GM18951 (cell line): ENCODE data around the gene PCDHA13.
"Not testable (repeated sequence)": the region's sequence is repeated elsewhere in the genome, so short reads cannot be mapped to it uniquely, and the experiment has no call there.

Experiments used
- POLR2A ChIP-seq: IDR thresholded peaks from 4 replicates; pipeline ENCODE4 v1.6.1; 2011; ENCODE audit warnings: mild to moderate bottlenecking; ENCODE audit not compliant: insufficient read length, insufficient read depth; ENCODE audit errors: extremely low read depth
- in situ Hi-C: fragments of 300-500 bp; cut with MboI; formaldehyde crosslinking; loops from one replicate; pipeline ENCODE4 v1.12.0; 2022; ENCODE audit warnings: low sequenced_read_pairs, mixed read lengths, inconsistent platforms; ENCODE audit not compliant: unreplicated experiment

Gene PCDHA13

DNA sequence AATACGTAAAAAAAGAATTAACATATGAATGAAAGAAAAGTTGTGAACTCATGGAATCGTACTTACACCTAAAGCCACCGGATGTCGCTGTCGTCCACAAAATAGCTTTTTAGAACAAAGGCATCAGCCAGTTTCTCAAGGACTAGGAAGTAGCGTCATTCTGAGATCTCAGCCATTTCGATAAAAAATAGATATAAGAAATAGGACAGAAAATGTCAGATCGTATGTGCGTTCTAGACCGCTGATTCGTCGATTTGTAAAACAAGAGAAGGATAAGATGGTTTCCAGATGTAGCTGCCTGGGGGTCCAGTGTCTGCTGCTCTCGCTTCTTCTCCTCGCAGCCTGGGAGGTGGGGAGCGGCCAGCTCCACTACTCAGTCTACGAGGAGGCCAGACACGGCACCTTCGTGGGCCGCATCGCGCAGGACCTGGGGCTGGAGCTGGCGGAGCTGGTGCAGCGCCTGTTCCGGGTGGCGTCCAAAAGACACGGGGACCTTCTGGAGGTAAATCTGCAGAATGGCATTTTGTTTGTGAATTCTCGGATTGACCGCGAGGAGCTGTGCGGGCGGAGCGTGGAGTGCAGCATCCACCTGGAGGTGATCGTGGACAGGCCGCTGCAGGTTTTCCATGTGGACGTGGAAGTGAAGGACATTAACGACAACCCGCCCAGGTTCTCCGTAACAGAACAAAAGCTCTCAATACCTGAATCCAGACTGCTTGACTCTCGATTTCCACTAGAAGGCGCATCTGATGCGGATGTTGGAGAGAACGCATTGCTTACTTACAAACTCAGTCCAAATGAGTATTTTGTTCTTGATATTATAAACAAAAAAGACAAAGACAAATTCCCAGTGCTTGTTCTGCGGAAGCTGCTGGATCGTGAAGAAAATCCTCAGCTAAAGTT is 25.9 kb upstream of the PCDHA13 start, which contains the start of gene PCDHA10:
TSS of gene PCDHA10 (plus strand) at position 126 of the 903 bp plus-strand sequence. CDS start at position 278, 152 bp downstream.
- in situ Hi-C loops: no loop called here
- TF ChIP-seq POLR2A: no peak

DNA sequence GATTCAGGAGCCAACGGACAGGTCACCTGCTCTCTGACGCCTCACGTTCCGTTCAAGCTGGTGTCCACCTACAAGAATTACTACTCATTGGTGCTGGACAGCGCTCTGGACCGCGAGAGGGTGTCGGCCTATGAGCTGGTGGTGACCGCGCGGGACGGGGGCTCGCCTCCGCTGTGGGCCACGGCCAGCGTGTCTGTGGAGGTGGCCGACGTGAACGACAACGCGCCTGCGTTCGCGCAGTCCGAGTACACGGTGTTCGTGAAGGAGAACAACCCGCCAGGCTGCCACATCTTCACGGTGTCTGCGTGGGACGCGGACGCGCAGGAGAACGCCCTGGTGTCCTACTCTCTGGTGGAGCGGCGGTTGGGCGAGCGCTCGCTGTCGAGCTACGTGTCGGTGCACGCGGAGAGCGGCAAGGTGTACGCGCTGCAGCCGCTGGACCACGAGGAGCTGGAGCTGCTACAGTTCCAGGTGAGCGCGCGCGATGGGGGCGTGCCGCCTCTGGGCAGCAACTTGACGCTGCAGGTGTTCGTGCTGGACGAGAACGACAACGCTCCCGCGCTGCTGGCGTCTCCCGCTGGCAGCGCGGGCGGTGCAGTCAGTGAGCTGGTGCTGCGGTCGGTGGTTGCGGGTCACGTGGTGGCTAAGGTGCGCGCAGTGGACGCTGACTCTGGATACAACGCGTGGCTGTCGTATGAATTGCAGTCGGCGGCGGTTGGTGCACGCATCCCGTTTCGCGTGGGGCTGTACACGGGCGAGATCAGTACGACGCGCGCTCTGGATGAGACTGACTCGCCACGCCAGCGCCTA is 24.5 kb upstream of the PCDHA13 start:
- no peak for TF ChIP-seq POLR2A
- in situ Hi-C loops: no loop called here

DNA sequence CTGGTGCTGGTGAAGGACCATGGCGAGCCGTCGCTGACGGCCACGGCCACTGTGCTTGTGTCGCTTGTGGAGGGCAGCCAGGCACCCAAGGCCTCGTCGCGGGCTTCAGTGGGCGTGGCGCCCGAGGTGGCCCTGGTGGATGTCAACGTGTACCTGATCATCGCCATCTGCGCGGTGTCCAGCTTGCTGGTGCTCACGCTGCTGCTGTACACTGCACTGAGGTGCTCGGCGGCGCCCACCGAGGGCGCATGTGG is 24.0 kb upstream of the PCDHA13 start:
- in situ Hi-C loops: no loop called here
- no peak for TF ChIP-seq POLR2A

DNA sequence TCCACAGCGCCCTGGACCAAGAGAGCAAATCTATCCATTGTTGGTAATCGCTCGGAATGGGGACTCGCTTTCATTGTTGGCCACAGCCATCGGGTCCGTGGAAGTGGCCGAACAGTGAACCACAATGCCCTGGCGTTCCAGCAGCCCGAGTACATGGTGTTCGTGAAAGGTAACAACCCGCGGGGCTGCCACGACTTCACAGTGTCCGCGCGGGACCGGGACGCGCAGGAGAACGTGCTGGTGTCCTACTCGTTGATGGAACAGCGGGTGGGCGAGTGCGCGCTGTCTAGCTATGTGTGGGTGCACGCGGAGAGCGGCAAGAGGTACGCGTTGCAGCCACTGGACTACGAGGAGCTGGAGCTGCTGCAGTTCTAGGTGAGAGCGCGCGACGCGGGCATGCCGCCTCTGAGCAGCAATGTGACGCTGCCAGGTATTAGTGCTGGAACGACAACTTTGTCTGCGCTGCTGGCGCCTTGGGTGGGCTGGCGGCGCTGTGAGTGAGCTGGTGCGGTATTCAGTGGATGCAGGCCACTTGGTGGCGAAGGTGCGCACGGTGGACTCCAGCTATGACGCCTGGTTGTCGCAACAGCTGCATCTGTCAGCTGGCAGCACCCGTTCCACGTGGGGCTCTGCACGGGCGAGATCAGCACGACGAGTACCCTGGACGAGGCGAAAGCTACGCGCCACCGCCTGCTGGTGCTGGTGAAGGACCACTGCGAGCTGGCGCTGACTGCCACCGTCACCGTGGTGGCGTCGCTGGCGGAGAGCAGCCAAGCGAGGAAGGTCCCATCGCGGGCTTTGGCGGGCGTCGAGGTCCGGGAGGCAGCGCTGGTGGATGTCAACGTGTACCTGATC is 19.3 kb upstream of the PCDHA13 start:
- TF ChIP-seq POLR2A: no peak

DNA sequence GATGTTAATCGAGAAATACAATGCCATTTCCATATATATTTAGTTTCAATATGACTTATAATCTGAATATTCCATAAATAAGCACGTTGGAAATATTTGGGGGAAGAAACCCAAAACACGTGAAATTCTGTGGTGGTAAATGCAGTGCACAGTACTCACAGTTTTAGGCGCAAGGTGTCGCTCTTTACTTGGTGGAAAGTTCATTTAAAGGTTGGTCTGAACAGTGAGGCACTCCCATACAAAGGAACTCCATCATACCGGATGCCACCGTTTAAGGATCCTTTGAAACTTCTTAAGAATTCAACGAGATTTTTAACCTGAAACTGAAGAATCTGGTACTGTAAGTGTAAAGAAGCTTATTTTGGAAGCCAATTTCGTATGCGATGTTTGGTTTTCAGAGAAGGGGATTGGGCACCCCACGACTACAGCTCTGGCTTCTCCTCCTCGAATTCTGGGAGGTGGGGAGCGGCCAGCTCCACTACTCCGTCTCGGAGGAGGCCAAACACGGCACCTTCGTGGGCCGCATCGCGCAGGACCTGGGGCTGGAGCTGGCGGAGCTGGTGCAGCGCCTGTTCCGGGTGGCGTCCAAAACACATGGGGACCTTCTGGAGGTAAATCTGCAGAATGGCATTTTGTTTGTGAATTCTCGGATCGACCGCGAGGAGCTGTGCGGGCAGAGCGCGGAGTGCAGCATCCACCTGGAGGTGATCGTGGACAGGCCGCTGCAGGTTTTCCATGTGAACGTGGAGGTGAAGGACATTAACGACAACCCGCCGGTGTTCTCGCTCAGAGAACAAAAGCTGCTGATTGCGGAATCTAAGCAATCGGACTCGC is 13.0 kb upstream of the PCDHA13 start, which contains the start of gene PCDHA11:
TSS of gene PCDHA11 (plus strand) at position 237 of the 834 bp plus-strand sequence. CDS start at position 384, 147 bp downstream.
- in situ Hi-C loops: no loop called here
- TF ChIP-seq POLR2A: no peak

More for the DNA sequence above, 19.3 kb upstream of the PCDHA13 start:
- in situ Hi-C loops: no loop called here

- in situ Hi-C loops: no loop called here
- TF ChIP-seq POLR2A: no peak
Observed at GRCh38 chr5:140869555-140869886, 12.4 kb upstream of the PCDHA13 start.

GRCh38 chr5:140870221-140871201 is 11.4 kb upstream of the PCDHA13 start:
- in situ Hi-C loops: no loop called here
- TF ChIP-seq POLR2A: no peak

DNA sequence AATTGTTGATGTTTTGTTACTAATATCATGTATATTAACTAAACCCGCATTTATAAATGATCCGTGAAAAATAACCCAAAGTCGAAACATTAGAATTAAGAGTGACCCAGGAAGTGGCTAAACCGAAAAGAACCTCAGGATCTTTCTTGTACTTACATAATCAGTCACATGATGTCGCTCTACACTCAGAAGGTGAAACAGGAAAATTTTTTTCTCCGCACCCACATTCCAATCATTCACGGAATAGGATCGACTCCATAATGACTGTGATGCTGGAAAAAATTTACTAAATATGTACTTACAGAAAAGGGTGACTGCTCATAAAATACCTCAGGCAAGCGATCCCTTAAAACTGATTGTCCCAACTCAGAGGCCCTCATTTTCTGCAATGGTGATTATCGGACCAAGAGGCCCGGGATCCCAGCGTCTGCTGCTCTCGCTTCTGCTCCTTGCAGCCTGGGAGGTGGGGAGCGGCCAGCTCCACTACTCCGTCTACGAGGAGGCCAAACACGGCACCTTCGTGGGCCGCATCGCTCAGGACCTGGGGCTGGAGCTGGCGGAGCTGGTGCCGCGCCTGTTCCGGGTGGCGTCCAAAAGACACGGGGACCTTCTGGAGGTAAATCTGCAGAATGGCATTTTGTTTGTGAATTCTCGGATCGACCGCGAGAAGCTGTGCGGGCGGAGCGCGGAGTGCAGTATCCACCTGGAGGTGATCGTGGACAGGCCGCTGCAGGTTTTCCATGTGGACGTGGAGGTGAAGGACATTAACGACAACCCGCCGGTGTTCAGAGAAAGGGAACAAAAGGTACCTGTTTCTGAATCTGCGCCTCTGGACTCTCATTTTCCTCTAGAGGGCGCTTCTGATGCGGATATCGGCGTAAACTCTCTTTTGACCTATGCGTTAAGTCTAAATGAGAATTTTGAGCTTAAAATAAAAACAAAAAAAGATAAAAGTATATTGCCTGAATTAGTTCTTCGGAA is 6.5 kb upstream of the PCDHA13 start, which contains the start of gene PCDHA12:
TSS of gene PCDHA12 (plus strand) at position 224 of the 981 bp plus-strand sequence. CDS start at position 389, 165 bp downstream.
- TF ChIP-seq POLR2A: no peak
- in situ Hi-C loops: no loop called here

DNA sequence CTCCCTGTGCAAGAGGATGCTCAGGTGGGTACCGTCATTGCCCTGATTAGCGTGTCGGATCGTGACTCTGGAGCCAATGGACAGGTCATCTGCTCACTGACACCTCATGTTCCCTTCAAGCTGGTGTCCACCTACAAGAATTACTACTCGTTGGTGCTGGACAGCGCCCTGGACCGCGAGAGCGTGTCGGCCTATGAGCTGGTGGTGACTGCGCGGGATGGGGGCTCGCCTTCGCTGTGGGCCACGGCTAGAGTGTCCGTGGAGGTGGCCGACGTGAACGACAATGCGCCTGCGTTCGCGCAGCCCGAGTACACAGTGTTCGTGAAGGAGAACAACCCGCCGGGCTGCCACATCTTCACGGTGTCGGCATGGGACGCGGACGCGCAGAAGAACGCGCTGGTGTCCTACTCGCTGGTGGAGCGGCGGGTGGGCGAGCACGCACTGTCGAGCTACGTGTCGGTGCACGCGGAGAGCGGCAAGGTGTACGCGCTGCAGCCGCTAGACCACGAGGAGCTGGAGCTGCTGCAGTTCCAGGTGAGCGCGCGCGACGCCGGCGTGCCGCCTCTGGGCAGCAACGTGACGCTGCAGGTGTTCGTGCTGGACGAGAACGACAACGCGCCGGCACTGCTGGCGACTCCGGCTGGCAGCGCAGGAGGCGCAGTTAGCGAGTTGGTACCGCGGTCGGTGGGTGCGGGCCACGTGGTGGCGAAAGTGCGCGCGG is 5.2 kb upstream of the PCDHA13 start:
- in situ Hi-C loops: not testable (repeated sequence)

DNA sequence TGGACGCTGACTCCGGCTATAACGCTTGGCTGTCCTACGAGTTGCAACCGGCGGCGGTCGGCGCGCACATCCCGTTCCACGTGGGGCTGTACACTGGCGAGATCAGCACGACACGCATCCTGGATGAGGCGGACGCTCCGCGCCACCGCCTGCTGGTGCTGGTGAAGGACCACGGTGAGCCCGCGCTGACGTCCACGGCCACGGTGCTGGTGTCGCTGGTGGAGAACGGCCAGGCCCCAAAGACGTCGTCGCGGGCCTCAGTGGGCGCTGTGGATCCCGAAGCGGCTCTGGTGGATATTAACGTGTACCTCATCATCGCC is 4.7 kb upstream of the PCDHA13 start:
- in situ Hi-C loops: no loop called here
- no peak for TF ChIP-seq POLR2A
